NCI-H2081 treated with DMSO at 0.1 percent for 48 hours (cell line): ENCODE data around the gene HDAC9.

Source experiments
- DNase-seq: peaks from one replicate; lab custom pipeline; 2025; lab: John Stamatoyannopoulos, UW

The HDAC9 gene

DNA sequence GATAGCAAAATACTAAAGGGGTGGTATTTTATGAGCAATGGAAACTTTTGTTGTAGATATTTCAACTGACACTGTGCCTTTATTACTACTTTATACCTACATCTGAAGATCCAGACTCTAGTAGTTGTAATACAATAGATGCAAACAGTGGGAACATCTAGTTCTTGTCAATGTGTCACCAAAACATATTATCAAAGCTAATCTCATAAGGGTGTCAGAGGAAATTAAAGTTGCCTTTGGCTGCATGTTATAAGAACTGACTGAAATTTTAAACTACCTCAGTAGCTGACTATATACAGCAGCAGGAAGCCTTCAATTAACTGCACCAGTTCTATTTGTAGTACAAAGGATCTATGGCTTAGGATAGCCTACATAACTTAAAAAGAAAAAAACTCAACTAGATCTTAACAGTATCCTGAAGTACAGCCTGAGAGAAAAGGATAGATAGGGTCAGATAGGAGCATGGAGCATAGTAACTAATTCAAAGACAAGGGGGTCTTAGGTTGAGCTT is 30.9 kb downstream of the HDAC9 start:
- no peak for DNase-seq

DNA sequence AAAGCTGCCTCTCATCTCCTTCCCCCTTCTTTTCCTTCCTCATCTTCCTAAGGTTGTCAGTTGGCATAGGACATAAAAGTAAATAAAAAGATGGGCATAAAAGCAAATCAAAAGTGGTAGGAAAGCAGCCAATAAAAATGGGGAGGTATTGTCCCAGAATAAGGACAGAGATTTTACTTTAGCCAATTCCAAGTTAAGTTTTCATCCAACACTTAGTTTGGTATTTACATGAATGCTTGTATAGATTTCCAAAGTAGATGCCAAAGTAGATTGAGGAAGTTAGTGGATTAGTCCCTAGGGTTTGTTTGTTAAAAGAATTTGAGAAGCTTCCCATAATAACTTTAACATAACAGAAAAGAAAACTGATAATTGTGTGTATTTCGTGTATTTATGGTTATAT is 33.7 kb downstream of the HDAC9 start:
- no peak for DNase-seq

- no peak for DNase-seq
These were observed 35.0 kb downstream of the HDAC9 start for GRCh38 chr7:18530224-18531179.

- DNase-seq: no peak
These were observed 36.0 kb downstream of the HDAC9 start for GRCh38 chr7:18531539-18531938.

GRCh38 chr7:18532813-18533212 is 37.3 kb downstream of the HDAC9 start:
- no peak for DNase-seq

DNA sequence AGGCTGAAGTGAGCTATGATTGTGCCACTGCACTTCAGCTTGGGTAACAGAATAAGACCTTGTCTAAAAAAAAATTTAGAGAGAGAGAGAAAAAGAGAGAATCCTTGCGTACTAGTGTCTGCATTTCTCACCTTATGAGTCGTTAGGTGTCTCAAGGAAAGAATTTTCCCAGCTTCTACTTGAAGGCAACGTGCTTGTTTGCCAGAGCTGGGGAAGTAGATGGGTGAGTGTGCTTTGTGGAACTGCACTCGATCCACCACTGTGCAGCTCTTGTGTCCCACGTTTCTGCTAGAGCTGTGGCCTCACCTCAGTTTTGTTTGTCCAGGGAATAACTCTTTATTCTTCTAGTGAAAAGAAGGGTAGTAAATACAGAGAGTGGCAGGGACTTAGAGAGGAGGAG is 38.9 kb downstream of the HDAC9 start:
- no peak for DNase-seq

DNA sequence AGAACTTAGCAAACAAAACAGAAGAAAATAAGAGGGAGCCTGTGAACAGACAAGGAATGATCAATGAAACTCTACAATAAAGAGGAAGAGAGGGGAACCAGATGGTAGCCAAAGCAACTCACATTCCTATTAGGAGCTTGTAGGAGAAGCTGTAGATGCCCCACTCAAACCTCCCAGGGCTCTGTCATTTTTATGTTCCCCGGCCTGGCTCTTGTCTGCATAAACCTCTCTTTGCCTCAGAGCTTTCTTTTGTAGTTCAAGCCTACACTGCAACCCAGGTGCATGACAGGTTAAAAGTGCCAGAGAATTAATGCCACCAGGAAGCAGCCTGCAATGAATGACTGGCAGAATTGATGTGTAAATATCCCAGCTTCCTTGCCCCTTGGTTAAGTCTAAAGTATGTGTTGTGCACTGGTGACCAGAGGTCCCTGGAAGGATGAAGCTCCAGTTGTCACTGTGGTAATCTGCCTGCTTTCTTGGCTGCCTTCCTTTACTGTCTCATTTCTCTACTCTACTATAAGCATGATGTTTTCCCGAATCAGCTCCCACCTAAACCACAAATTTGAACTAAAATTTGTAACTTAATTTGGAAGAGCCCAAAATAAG is 40.4 kb downstream of the HDAC9 start:
- DNase-seq: no peak

- no peak for DNase-seq
These were observed 40.9 kb downstream of the HDAC9 start for GRCh38 chr7:18536486-18536885.

- no peak for DNase-seq
These were observed 43.2 kb downstream of the HDAC9 start for GRCh38 chr7:18538554-18539250.

- DNase-seq: no peak
These were observed 44.8 kb downstream of the HDAC9 start for GRCh38 chr7:18540396-18540795.

- no peak for DNase-seq
These were observed 45.8 kb downstream of the HDAC9 start for GRCh38 chr7:18541181-18541870.

GRCh38 chr7:18541871-18542212 is 46.3 kb downstream of the HDAC9 start:
- DNase-seq: no peak

- no peak for DNase-seq
These were observed 51.0 kb downstream of the HDAC9 start for GRCh38 chr7:18546576-18546975.

DNA sequence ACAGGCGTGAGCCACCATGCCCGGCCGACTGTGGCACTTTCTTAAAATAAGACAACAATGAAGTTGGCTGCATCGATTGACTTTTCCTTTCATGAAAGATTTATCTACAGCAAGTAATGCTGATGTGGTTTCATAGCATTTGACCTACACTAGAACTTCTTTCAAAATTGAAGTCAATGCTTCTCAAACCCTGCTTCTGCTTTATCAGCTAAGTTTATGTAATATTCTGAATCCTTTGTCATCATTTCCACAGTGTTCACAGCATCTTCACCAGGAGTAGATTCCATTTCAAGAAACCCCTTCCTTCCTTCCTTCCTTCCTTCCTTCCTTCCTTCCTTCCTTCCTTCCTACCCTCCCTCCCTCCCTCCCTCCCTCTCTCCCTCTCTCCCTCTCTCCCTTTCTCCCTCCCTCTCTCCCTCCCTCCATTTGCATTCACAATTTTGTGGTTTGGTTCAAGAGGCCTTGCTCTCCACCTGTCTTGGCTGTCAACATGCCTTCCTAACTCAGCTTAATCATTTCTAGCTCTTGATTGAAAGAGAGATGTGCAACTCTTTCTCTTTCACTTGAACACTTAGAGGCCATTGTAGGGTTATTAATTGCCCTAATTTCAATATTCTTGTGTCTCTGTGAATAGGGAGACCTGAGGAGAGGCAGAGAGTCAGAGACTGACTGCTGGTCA is 52.1 kb downstream of the HDAC9 start:
- no peak for DNase-seq

GRCh38 chr7:18548534-18548933 is 53.0 kb downstream of the HDAC9 start:
- no peak for DNase-seq

DNA sequence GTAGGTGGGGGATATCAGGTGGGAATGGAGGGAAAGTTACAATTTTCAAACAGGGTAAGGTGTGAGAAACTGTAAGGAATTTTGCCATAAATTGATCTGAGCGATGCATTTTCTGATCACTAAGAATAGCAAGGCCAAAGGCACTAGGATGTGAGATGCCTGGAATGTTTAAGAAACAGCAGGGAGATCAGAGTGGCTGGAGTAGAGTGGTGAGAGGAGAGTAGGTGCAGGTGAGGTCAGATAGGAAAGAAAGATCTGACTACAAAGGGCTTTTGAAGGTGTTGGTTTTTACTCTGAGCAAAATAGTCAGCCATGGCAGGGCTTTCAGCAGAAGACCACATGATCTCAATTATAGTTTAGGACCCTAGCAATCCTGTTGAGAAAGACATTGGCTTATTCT is 55.0 kb downstream of the HDAC9 start:
- no peak for DNase-seq

DNA sequence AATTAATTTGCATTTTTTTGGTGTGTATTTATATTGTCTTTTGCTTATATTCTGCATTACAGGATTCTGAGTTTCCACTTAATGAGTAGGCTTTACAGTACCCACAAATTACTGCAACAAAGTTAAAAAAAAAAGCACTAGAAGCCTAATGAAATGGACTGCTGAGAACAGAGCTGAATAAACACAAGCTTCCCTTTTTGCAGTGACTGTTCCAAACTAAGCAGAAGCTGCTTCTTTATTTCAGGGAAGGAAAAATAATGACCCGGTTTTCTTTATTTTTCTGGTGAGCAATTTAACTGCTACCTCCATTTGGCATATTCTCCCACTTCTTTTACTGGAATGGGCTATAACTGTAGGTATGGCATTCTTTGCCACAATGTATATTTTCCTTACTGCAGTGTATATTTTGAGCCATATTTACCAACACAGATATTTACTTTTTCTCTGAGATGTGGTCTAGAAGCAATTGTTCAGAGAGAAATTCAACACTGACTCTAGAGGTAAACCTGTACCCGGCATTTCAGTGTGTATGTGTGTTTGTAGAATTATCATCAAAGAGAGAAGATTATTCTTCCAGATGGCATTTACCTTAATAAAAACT is 56.9 kb downstream of the HDAC9 start:
- peak; percentile 54 for DNase-seq

DNA sequence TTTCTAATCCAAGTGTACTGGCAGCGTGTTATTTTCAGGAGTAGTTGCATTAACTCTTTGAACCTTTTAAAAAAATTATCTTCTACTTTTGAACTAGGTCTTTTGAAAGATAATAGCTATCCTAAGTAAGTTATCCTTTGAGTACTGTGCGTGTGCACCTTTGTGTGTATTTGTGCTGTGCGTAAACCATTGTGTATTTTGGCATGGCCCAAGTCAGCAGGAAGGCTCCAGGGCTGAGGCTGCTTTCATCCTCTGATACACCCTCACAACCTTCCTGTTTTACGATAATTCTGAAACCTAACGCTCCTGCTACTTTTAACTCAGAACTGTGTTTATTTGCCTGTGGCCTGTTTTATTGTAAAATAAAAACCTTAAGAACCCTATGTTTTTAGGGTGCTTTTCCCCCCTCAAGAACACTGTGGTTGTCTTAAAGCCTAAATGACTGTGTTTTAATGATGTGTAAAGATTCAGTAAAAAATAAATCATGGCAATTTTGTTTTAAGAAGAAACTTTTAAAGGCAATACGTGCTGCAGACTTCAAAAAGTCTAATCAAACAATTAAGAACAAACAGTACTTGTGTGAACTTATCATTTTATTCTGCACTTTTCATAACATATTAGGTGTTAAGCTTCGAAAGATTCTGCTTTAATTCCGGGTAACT is 57.5 kb downstream of the HDAC9 start:
- peak; percentile 83 for DNase-seq

DNA sequence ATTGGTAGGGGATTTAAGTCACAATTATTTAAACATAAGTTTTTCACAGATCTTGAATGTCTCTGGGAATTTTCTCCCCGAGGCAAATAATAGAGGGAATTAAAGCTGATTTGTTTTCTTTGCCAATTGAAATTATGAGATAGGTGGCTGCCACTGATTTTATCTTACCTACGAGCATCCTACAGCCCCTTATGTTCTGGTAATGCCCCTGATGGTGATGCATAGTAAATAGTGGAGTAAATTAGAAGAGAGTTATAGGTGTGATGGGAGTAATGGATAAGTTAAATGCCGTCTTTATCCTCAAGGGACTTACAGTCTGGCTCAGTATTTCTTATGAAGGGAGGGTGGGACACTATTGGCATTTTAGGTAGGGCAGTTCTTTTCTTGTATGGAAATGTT is 58.1 kb downstream of the HDAC9 start:
- no peak for DNase-seq

DNA sequence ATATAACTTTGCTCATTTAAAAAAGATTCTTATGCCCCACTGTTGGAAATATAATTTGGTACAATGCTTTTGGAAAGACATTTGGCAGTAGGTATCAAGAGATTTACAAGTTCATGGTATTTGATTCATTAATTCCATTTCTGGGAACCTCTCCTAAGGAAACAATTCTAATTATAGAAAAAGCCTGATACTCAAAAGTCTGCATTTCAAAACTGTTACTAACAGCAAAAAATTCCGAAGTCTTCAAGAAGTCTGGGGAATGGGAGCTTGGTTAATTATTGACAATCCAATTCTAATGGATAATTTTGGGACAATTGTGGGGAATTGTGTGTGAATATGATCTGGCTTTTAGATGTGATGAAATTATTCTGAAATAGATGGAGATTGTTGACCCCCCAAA is 59.6 kb downstream of the HDAC9 start:
- DNase-seq: no peak

DNA sequence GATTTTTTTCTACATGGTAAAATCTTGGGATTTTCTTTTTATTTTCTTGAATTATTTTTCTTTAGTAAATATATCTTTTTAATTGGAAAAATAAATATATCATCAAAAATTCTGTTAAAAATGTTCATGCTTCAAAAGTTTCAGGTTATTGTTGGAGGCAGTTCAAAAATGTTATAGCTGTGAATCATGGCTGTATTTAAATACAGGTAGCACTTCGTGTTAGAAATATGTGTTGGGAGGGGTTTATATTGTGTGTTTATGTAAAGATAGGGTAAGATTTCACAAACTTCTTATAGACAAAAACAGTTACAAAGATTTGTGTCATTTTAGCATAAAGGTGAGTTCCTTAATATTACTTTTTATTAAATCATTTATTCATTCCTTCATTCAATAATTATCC is 60.4 kb downstream of the HDAC9 start:
- no peak for DNase-seq
